ENCODE measurements around the gene FAM210A. TPM values are rescaled to one million over a fixed set of nuclear protein-coding genes. Genes with fewer than 3 reads are reported as not detected.

FAM210A gene
- total RNA-seq, 2 donors from 2014 or later = 30.9 to 31.9 TPM

DNA sequence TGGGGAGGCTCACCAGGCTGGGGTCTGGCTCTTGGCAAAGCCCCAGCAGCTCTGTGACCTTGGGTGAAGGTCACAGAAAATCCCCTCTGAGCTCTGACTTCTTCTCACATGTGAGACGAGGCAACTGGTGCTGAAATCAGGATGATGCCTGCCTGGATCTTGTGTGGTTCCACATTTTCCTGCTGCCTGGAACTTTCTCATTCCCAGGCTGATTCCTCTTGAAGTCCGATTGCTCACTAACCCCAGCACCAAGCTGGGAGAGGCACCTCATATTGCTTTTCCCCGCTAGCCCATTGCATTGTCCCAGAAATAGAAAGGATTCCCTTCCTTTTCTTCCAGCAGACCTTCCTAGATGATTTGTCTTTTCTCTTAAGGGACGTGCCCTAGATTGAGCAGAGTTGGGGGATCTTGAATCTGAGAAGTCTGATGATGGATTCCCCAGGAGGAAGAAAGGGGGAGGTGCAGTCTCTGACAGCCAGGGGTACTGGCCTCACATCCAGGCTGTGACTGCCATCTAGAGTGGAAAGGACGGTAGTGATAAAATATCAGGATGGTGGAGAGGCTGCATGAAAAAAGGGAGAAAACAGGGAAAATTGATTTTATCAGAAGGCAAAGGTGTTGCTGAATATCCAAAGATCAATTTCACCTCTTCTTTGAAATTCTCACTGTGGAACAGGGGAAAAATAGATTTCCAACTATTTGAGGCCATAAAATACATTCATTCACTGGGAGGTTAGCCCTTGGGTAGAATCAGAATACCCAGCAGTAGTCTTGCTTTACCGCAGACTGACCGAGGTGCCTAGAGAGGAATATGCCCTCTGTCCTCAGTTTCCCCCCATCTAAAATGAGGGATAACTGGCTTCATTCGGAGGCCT is 96.3 kb downstream of the FAM210A start:
- DNase-seq (ENCODE audit: low spot score) (no peak), ATAC-seq (peak; percentile 88 to 90)
- no peak overlapping the region for H3K4me3 Mint-ChIP-seq
- peaks cover 13 to 22% of the 10 kb centered on the region in 2 donors for H3K4me1 Mint-ChIP-seq (ENCODE audit: low read depth in 2 of 2)
- H3K27me3 Mint-ChIP-seq = no peaks in the 10 kb centered on the region
- no peaks in the 10 kb centered on the region for H3K9me3 Mint-ChIP-seq
- H3K36me3 Mint-ChIP-seq = no peaks in the 10 kb centered on the region
- peak overlapping the region; percentile 33 to 86 for H3K27ac Mint-ChIP-seq

DNA sequence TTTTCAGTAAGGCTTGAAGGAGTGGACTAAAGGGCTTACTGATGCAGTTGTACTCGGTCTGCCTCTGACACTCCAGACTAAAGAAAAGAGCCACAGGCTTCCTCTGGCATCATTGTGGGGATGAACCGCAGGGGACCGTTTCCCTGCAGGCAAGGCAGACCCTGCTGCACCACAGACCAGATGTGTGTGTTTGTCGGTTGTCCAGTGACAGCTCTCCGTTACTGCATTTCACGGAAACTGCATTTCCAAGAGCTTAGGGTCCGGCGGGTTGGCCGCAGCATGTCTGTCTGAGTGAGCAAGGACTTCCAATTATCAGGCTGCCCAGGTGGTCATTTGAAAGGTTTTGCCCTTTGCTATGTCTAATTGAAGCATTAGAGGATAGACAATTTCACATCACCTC is 98.1 kb downstream of the FAM210A start:
- ATAC-seq (no peak), DNase-seq (ENCODE audit: low spot score) (no peak)
- no peak overlapping the region for H3K4me3 Mint-ChIP-seq
- H3K4me1 Mint-ChIP-seq (ENCODE audit: low read depth in 2 of 2) = peaks cover 13 to 26% of the 10 kb centered on the region in 2 donors
- peak overlapping the region; percentile 31 to 63 for H3K27ac Mint-ChIP-seq
- no peaks in the 10 kb centered on the region for H3K36me3 Mint-ChIP-seq
- H3K27me3 Mint-ChIP-seq = no peaks in the 10 kb centered on the region
- no peaks in the 10 kb centered on the region for H3K9me3 Mint-ChIP-seq

DNA sequence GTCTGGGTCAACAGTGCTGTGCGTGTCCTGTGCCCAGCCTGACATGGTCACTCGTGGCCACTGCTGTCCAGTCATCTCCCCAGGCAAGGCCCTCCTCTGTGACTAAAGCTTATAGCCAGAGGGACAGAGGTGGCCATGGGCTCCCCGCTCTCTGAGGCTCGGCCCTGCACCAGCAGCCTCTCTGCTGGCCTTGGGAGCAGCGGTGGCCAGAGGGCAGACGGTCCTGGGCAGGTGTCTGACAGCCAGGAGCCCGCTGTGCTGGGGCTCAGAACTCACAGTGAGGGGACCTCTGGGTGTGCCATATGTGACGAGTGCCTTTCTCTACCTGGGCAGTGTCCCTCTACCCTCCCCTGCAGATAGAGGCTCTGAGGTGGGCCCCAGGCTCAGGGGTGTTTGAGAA is 98.7 kb downstream of the FAM210A start:
- H3K4me3 Mint-ChIP-seq = no peak overlapping the region
- DNase-seq (ENCODE audit: low spot score) (no peak), ATAC-seq (no peak)
- peak overlapping the region in 1 of 2 donors; percentile 63 for H3K27ac Mint-ChIP-seq
- H3K27me3 Mint-ChIP-seq = no peaks in the 10 kb centered on the region
- H3K9me3 Mint-ChIP-seq = no peaks in the 10 kb centered on the region
- H3K36me3 Mint-ChIP-seq = no peaks in the 10 kb centered on the region
- peaks cover 13 to 26% of the 10 kb centered on the region in 2 donors for H3K4me1 Mint-ChIP-seq (ENCODE audit: low read depth in 2 of 2)

DNA sequence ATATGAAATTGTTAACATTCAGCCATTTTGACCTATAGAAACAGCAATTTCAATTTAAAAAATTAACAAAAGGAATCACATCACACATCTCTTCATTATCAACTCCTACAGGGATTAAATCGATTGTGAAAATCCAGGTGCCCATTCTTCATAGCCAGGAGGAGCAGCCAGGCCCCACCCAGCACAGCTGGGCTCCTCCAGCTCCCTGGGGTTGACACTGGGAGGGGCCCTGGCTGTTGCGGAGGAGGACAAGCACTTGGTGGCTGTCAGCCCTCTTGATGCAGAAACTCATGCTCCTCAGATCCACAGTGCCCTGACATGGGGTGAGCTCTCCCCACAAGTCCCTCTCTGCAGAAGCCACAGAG is 99.8 kb downstream of the FAM210A start:
- H3K27me3 Mint-ChIP-seq = no peaks in the 10 kb centered on the region
- peak overlapping the region in 1 of 2 donors; percentile 51 for H3K27ac Mint-ChIP-seq
- ATAC-seq (no peak), DNase-seq (ENCODE audit: low spot score) (no peak)
- H3K4me1 Mint-ChIP-seq (ENCODE audit: low read depth in 2 of 2) = peaks cover 13 to 26% of the 10 kb centered on the region in 2 donors
- H3K36me3 Mint-ChIP-seq = no peaks in the 10 kb centered on the region
- H3K9me3 Mint-ChIP-seq = no peaks in the 10 kb centered on the region
- H3K4me3 Mint-ChIP-seq = no peak overlapping the region

DNA sequence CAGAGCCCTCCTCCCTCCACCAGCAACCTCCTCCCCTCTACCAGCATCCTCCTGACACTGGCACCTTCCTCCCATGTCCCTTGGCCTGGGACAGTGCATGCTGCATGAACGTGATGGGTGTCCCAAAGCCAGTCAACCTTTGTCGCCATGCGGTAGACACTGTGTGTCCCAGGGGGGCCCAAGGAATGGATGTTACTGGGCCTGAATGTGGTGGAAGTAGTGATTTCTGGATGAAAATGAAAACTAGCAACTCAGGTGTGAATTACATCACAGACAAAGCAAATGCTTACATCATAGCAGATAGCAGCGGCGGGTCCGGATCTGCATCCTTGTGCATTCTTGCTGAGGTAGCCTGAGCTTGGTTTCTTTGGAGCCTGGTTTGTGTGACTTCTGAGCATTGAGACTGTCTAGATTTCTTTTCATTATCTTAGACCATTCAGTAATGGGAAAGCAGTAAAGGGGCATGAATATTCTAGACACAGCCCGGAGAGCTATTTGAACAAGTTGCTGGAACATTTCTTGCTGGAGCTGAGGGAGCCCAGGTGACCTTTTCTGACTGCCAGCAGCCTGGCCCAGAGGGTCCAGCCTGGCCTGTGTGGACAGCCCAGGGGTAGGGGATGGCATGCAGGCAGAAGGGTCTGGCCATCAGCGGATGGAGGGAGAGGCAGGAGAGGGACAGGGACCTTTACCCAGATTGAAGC is 100.4 kb downstream of the FAM210A start:
- no peak for DNase-seq (ENCODE audit: low spot score)
- H3K27me3 Mint-ChIP-seq = no peaks in the 10 kb centered on the region
- no peak for ATAC-seq
- no peaks in the 10 kb centered on the region for H3K36me3 Mint-ChIP-seq
- no peak overlapping the region for H3K4me3 Mint-ChIP-seq
- H3K9me3 Mint-ChIP-seq = no peaks in the 10 kb centered on the region
- H3K4me1 Mint-ChIP-seq (ENCODE audit: low read depth in 2 of 2) = peaks cover 13 to 26% of the 10 kb centered on the region in 2 donors
- H3K27ac Mint-ChIP-seq = peak overlapping the region in 1 of 2 donors; percentile 51

DNA sequence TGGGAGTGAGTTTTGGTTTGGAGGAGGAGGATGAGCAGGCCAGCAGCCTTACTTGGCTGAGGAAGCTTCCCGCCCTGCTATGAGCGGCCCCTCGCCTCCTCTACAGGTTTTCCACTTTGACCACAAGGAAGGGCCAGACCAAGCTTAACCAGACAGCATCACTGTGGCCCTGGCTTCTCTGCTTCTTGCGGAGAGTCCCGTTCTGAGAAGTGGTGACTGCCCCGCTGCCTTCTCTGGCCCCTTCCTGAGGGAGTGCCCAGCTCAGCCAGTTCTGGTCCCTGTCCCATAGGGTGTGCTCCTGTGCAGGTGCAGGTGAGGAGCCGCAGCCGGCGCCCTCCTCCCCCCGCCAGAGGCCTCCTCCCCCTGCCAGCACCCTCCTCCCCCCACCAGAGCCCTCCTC is 101.0 kb downstream of the FAM210A start:
- Mint-ChIP-seq H3K27ac (peak overlapping the region; percentile 15 to 25), H3K4me1 (ENCODE audit: low read depth in 2 of 2) (peaks cover 13 to 28% of the 10 kb centered on the region in 2 donors), H3K4me3 (no peak overlapping the region), H3K9me3 (no peaks in the 10 kb centered on the region), H3K27me3 (no peaks in the 10 kb centered on the region), H3K36me3 (no peaks in the 10 kb centered on the region)
- DNase-seq (ENCODE audit: low spot score) (no peak), ATAC-seq (no peak)

DNA sequence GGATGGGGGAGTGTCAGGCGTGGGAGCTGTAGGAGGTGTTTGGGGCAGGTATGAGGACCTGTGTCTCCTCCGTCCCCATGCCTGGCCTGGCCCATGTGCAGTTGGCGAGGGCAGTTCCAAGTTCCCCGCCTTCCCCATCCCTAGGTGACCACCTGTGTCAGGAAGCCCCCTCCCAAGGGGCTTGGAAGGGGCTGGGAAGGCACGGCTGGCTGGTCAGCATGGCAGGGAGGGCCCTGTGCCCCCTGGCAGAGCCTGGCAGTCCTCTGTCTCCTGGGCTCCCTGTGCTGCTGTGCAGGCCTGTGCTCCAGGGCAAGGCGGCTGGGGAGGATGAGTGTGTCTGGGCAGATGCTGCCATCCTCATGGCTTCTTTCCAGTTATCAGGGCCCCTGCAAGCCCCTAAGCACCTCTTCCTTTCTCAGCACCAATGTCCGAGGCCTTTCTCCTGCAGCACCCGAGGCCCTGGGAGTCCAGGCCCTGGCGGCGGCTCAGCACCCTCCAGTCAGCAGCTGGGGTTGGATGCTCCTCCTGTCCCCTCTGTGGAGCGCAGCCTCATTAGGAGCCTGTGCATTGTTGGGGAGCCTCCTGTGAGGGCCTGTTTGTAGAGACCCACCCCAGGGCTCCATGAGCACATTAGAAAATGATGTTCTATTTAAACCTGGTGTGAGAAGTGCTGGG is 101.7 kb downstream of the FAM210A start:
- no peaks in the 10 kb centered on the region for H3K36me3 Mint-ChIP-seq
- H3K27ac Mint-ChIP-seq = peak overlapping the region; percentile 15 to 25
- peaks cover 7 to 25% of the 10 kb centered on the region in 2 donors for H3K4me1 Mint-ChIP-seq (ENCODE audit: low read depth in 2 of 2)
- H3K4me3 Mint-ChIP-seq = no peak overlapping the region
- no peaks in the 10 kb centered on the region for H3K9me3 Mint-ChIP-seq
- ATAC-seq (no peak), DNase-seq (ENCODE audit: low spot score) (no peak)
- no peaks in the 10 kb centered on the region for H3K27me3 Mint-ChIP-seq

DNA sequence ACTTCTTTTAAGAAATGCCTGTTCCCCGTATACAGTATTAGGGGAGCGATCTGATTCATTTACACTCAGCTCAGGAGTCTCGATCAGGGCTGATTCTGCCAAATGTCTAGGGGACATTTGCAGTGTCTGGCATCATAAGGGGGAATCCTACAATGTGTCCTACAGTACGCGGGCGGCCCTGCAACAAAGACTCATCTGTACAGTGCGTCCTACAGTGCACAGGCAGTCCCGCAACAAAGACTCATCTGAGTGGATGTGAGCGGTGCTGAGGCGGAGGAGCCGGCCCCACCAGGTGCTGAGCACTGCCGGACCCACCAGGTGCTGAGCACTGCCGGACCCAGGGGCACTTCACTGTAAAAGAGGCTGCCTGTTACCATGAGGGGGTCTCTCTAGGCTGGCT is 102.5 kb downstream of the FAM210A start:
- peak overlapping the region in 1 of 2 donors; percentile 76 for H3K27ac Mint-ChIP-seq
- H3K4me1 Mint-ChIP-seq (ENCODE audit: low read depth in 2 of 2) = peaks cover under 1 to 23% of the 10 kb centered on the region in 2 donors
- no peaks in the 10 kb centered on the region for H3K9me3 Mint-ChIP-seq
- no peaks in the 10 kb centered on the region for H3K27me3 Mint-ChIP-seq
- no peak overlapping the region for H3K4me3 Mint-ChIP-seq
- H3K36me3 Mint-ChIP-seq = no peaks in the 10 kb centered on the region
- no peak for DNase-seq (ENCODE audit: low spot score)
- no peak for ATAC-seq

DNA sequence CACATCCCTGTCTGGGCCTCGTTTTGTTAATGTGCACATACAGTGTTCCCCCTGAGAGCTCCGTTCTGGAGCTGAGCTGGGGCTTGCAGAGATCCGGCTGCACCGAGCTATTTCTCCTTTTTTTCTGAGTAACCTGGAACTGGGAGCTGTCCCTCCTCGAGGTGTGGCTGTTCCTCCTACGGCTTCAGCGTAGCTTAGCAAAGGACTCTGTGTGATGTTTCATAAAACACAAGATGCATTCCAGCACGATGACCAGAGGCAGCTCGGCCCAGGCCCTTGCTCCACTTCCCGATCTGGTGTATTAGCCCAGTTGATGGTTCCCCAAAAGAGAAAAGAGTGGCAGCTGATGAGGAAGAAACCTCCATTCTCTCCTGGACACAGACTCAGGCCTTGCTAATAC is 103.0 kb downstream of the FAM210A start:
- ATAC-seq = no peak

DNA sequence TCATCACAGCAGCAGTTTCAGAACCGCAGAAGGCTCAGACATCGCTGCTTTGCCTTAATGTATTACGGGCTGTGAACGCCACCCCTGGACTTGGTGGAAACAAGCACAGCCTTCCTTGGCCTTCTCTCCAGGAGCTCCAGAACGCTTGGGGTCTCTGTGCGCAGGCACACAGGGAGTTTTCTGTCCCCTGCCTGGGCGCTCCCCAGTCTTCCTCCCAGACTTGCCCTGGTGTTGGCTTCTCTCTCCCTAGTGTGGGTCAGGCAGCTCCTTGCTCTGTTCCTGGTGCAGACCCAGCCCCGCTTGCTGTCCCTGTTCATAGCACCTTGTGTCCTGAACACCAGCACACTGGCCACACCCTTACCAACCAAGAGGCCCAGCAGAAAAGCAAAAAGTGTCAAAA is 103.6 kb downstream of the FAM210A start:
- H3K9me3 Mint-ChIP-seq = no peaks in the 10 kb centered on the region
- no peaks in the 10 kb centered on the region for H3K27me3 Mint-ChIP-seq
- H3K36me3 Mint-ChIP-seq = no peaks in the 10 kb centered on the region
- peaks cover 4 to 20% of the 10 kb centered on the region in 2 donors for H3K4me1 Mint-ChIP-seq (ENCODE audit: low read depth in 2 of 2)
- H3K27ac Mint-ChIP-seq = no peak overlapping the region
- no peak overlapping the region for H3K4me3 Mint-ChIP-seq
- DNase-seq (ENCODE audit: low spot score) = no peak
- no peak for ATAC-seq

More for the DNA sequence above, 103.0 kb downstream of the FAM210A start:
- peaks cover 0 to 18% of the 10 kb centered on the region in 2 donors for H3K4me1 Mint-ChIP-seq (ENCODE audit: low read depth in 2 of 2)
- no peaks in the 10 kb centered on the region for H3K27me3 Mint-ChIP-seq
- peak overlapping the region in 1 of 2 donors; percentile 76 for H3K27ac Mint-ChIP-seq
- no peak for DNase-seq (ENCODE audit: low spot score)
- no peak overlapping the region for H3K4me3 Mint-ChIP-seq
- no peaks in the 10 kb centered on the region for H3K9me3 Mint-ChIP-seq
- no peaks in the 10 kb centered on the region for H3K36me3 Mint-ChIP-seq

DNA sequence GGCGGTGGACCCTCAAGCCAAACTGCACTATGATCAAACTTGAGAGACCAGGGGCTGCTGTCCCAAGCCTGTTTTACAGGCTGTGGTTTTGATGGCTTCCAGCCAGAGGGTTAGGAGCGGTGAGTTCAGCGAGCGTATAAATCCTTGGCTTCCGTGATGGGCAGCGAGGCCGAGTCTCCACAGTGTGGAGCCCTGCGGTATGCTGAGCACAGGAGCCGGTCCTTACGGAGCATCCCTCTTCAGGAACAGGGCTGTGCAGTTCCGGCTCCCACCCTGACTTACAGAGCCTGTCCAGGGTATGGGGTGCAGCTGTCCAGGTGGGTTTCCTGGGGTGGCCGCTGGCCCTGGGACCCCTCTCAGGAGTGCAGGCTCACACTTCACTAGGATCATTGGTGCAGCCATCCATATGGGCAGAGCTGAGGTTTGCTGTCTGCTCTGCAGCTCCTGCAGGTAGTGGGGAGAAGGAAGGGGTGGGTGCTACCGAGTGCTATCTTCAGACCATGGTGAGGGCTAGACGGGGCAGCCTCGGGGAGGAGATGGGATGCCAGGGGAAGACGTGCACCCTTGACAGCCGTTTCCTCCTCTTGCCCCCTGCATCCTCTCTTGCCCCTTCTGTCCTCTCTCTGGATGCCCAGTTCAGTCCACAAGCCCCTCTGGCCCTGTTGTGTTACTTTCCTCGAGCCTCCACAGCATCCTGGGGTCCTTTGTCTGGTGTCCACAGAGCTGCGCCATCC is 104.3 kb downstream of the FAM210A start:
- H3K4me1 Mint-ChIP-seq (ENCODE audit: low read depth in 2 of 2) = peaks cover 10 to 27% of the 10 kb centered on the region in 2 donors
- no peaks in the 10 kb centered on the region for H3K9me3 Mint-ChIP-seq
- no peak overlapping the region for H3K4me3 Mint-ChIP-seq
- ATAC-seq (no peak), DNase-seq (ENCODE audit: low spot score) (no peak)
- no peak overlapping the region for H3K27ac Mint-ChIP-seq
- H3K27me3 Mint-ChIP-seq = no peaks in the 10 kb centered on the region
- no peaks in the 10 kb centered on the region for H3K36me3 Mint-ChIP-seq

DNA sequence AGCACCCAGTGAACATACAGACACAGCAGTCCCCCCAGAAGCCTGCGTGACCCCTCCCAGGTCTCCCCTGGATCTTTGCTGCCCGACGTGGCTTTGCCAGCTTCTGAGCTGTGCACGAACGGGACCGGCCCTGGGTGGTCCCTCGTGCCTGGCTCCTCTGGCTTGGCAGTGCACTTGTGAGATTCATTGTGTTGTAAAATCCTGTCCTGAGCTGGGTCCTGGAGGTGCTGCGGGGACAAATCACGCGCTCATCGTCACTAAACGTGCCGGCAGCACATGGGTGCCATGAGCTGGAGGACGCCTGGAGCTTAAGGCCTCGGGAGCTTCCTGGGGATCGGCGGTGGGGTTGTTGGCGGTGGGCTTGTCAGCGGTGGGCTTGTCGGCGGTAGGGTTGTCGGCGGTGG is 104.9 kb downstream of the FAM210A start:
- no peaks in the 10 kb centered on the region for H3K27me3 Mint-ChIP-seq
- no peak for ATAC-seq
- no peak overlapping the region for H3K4me3 Mint-ChIP-seq
- H3K9me3 Mint-ChIP-seq = no peaks in the 10 kb centered on the region
- H3K36me3 Mint-ChIP-seq = no peaks in the 10 kb centered on the region
- DNase-seq (ENCODE audit: low spot score) = no peak
- H3K4me1 Mint-ChIP-seq (ENCODE audit: low read depth in 2 of 2) = peaks cover 13 to 28% of the 10 kb centered on the region in 2 donors
- H3K27ac Mint-ChIP-seq = no peak overlapping the region

DNA sequence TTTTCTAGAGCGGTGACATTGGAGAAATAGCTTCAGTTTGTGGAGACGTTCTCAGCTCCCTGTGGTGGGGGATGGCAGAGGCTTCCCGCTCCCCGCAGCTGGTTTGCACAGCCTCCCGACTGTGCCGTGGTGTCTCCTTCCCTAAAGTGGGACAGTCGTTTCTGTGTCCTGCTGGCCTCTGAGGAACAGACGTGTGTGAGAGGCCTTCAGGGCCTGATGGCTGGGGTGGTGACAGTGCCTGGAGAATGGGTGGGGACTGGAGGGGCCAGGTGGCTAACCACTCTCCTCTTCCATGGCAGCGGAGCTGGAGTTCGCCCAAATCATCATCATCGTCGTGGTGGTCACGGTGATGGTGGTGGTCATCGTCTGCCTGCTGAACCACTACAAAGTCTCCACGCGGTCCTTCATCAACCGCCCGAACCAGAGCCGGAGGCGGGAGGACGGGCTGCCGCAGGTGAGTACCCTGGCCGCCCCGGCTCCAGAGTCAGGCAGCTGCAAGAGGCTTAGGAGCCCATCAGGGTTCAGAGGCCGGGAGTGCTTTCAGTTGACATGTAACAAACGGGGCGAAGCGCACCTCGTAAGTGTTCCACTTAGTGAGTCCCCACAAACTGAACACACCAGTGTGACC is 105.4 kb downstream of the FAM210A start:
- peaks cover 17 to 28% of the 10 kb centered on the region in 2 donors for H3K4me1 Mint-ChIP-seq (ENCODE audit: low read depth in 2 of 2)
- H3K27ac Mint-ChIP-seq = no peak overlapping the region
- H3K36me3 Mint-ChIP-seq = no peaks in the 10 kb centered on the region
- DNase-seq (ENCODE audit: low spot score) (no peak), ATAC-seq (no peak)
- no peaks in the 10 kb centered on the region for H3K27me3 Mint-ChIP-seq
- no peak overlapping the region for H3K4me3 Mint-ChIP-seq
- H3K9me3 Mint-ChIP-seq = no peaks in the 10 kb centered on the region
